HL-60 (cell line): ENCODE measurements around the gene CRABP2.

ENCODE experiments used
- DNase-seq, 2 experiments: peaks; one replicate each; pipeline ENCODE4 v3.0.0-alpha.2; 2010 to 2020; ENCODE audit warnings: low read depth in 1 of 2, low spot score in 1 of 2
- H3K27ac ChIP-seq: fragments of 250-450 bp; sonication (Bioruptor Pico); replicated peaks from 2 replicates; pipeline ENCODE4 v1.5.1; 2020; ENCODE audit warnings: mild to moderate bottlenecking, moderate library complexity
- H3K27me3 ChIP-seq: fragments of 250-450 bp; sonication (Bioruptor Pico); 2 replicates; pipeline ENCODE4 v1.5.1; 2021; ENCODE audit warnings: mild to moderate bottlenecking, moderate library complexity; ENCODE audit not compliant: insufficient read depth, poor library complexity, severe bottlenecking
- H3K4me3 ChIP-seq: replicated peaks from 2 replicates; pipeline ENCODE4 v1.5.1; 2011; ENCODE audit warnings: mild to moderate bottlenecking, control low read depth, low read length; ENCODE audit not compliant: insufficient read depth
- CTCF ChIP-seq: IDR thresholded peaks from one replicate; pipeline ENCODE4 v1.5.1; 2011; ENCODE audit warnings: low read length, control low read depth, inconsistent platforms; ENCODE audit not compliant: insufficient read depth
- GABPA ChIP-seq: IDR thresholded peaks from 2 replicates; pipeline ENCODE4 v1.6.1; 2012; ENCODE audit warnings: low read depth
- POLR2AphosphoS5 ChIP-seq: IDR thresholded peaks from 2 replicates; pipeline ENCODE4 v1.6.1; 2012; ENCODE audit warnings: low read depth
- REST ChIP-seq: IDR thresholded peaks from 2 replicates; pipeline ENCODE4 v1.6.1; 2012; ENCODE audit warnings: low read depth; ENCODE audit not compliant: insufficient replicate concordance
- SPI1 ChIP-seq: IDR thresholded peaks from 2 replicates; pipeline ENCODE4 v1.6.1; 2012; ENCODE audit warnings: low read depth, mild to moderate bottlenecking, borderline replicate concordance

CRABP2 gene

DNA sequence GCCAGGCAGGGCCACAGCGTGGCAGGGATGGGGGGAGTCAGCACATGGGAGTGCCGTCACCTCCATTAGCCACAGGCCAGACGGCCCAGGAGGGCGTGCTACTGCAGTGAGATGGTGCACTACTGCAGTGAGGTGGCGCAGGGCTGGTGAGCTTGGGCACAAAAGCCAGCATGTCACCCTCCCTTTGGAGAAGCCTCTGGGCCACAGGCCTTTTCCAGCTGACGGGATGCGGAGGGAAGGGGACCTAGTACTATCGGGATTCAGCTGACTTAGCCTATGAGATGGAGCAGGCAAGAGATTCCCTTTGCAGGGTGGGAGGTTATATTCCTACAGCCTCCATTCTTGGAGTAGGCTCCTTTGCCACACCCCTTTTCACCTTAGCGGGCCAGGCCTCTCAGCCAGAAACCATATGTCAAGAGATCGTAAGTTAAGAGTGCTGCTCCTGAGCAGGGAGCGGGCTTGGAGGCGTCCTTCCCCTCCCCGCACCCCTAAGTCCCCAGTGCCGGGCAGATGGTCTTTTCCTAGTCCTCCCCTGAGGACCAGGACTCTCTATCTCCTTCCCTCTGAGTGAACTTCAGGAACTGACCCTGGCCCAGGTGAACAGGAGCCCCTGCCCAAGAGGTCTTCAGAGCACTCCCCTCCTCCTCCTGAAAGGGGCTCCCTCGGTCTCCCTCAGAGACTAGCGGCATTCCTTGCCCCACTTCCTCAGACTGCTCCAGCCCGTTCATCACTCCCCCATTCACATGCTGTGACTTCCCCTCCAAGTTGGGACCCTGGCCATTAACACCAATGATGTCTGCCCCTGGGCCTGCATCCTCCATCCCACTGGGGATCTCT is 36.4 kb downstream of the CRABP2 start:
- Histone ChIP-seq H3K27ac (no peak overlapping the region), H3K4me3 (no peak overlapping the region), H3K27me3 (peaks cover 31% of the 10 kb centered on the region)
- TF ChIP-seq SPI1 = no peak
- no peak for TF ChIP-seq POLR2AphosphoS5
- TF ChIP-seq GABPA = no peak
- no peak for TF ChIP-seq CTCF
- no peak for DNase-seq

GRCh38 chr1:156667968-156668709 is 37.2 kb downstream of the CRABP2 start:
- H3K27me3 ChIP-seq = peaks cover 25% of the 10 kb centered on the region
- TF ChIP-seq SPI1 = no peak
- TF ChIP-seq GABPA = no peak
- TF ChIP-seq POLR2AphosphoS5 = no peak
- no peak for TF ChIP-seq CTCF
- no peak for TF ChIP-seq REST
- no peak overlapping the region for H3K27ac ChIP-seq
- no peak for DNase-seq
- no peak overlapping the region for H3K4me3 ChIP-seq

GRCh38 chr1:156667610-156667967 is 37.8 kb downstream of the CRABP2 start:
- Histone ChIP-seq H3K27me3 (peaks cover 19% of the 10 kb centered on the region), H3K27ac (no peak overlapping the region), H3K4me3 (no peak overlapping the region)
- TF ChIP-seq REST (no peak), SPI1 (no peak), CTCF (no peak), POLR2AphosphoS5 (no peak), GABPA (no peak)
- no peak for DNase-seq
